H4 (cell line): ENCODE results near the gene TLCD1. TPM values are rescaled to one million over a fixed set of nuclear protein-coding genes. Genes with fewer than 3 reads are reported as not detected.
"Not testable (repeated sequence)": the region's sequence is repeated elsewhere in the genome, so short reads cannot be mapped to it uniquely, and the experiment has no call there.

Experiments used
- DNase-seq: peaks from one replicate; pipeline ENCODE4 v3.0.0-alpha.2; 2015; ENCODE audit warnings: low spot score
- total RNA-seq: library from RNA; depleted of rRNA; stranded (reverse); fragments of >200 nt; shearing (Covaris generic); gene quantifications from 2 replicates; pipeline ENCODE4 v1.2.3, GENCODE V29; 2014

The TLCD1 gene
- total RNA-seq, 1 experiment from 2014 or later, result 34.2 TPM

GRCh38 chr17:28747051-28747691 is 21.1 kb upstream of the TLCD1 start:
- no peak for DNase-seq

- DNase-seq, result no peak
Observed at GRCh38 chr17:28746611-28747050, 20.6 kb upstream of the TLCD1 start.

GRCh38 chr17:28745786-28746411 is 19.9 kb upstream of the TLCD1 start:
- no peak for DNase-seq

GRCh38 chr17:28744972-28745785 is 19.1 kb upstream of the TLCD1 start:
- no peak for DNase-seq

GRCh38 chr17:28744104-28744971 is 18.3 kb upstream of the TLCD1 start:
- DNase-seq, result no peak

- peak; percentile 92 for DNase-seq
Observed at GRCh38 chr17:28743243-28744103, 17.4 kb upstream of the TLCD1 start, which contains the start of gene TRAF4. Gene TRAF4, plus strand, starts transcription at chr17:28744011. Its CDS starts 102 bp downstream, at chr17:28744113.

- no peak for DNase-seq
Observed at GRCh38 chr17:28741358-28742349, 15.6 kb upstream of the TLCD1 start.

GRCh38 chr17:28740406-28741357 is 14.6 kb upstream of the TLCD1 start:
- DNase-seq, result no peak

- no peak for DNase-seq
Observed at GRCh38 chr17:28738680-28739384, 12.8 kb upstream of the TLCD1 start.

- no peak for DNase-seq
Observed at GRCh38 chr17:28737770-28738679, 12.0 kb upstream of the TLCD1 start.

- no peak for DNase-seq
Observed at GRCh38 chr17:28737316-28737715, 11.3 kb upstream of the TLCD1 start.

GRCh38 chr17:28735913-28736769 is 10.1 kb upstream of the TLCD1 start:
- not testable (repeated sequence) for DNase-seq

GRCh38 chr17:28735242-28735722 is 9.2 kb upstream of the TLCD1 start:
- DNase-seq, result no peak

- no peak for DNase-seq
Observed at GRCh38 chr17:28734712-28735241, 8.7 kb upstream of the TLCD1 start.

- DNase-seq, result no peak
Observed at GRCh38 chr17:28733346-28733745, 7.3 kb upstream of the TLCD1 start.
